Posterior vena cava (tissue), 2 donors: Measurements from ENCODE around the gene CHFR. TPM values are rescaled to one million over a fixed set of nuclear protein-coding genes. Genes with fewer than 3 reads are reported as not detected.
"Not testable (repeated sequence)": the region's sequence is repeated elsewhere in the genome, so short reads cannot be mapped to it uniquely, and the experiment has no call there.

Experiments used
- DNase-seq: peaks from one replicate; pipeline ENCODE4 v3.0.0-alpha.2; 2020; ENCODE audit warnings: low spot score
- intact Hi-C, 2 donors: fragments of 100-400 bp; cut with DNase I; formaldehyde crosslinking; loops; one replicate each; pipeline versions ENCODE4 v1.14.1 to v1.14.2; 2022 to 2023
- total RNA-seq, 2 donors: library from RNA; stranded (reverse); fragmentation: NEBNext Ultra II Directional; extraction: Animal tissue kit (Norgen Biotek cat#: 25700); gene quantifications; one replicate each; pipeline ENCODE4 v1.2.1, GENCODE V29; 2021
- donor health status: DM: yes; HTN: yes; CAD: no.
- donor health status: DM: yes; HTN: yes; CAD: no.

Gene CHFR
- total RNA-seq, 2 donors from 2014 or later = 36.9 to 38.5 TPM

GRCh38 chr12:132886529-132887477 lies 602 bp downstream of the CHFR start:
- no peak for DNase-seq
- intact Hi-C loops = no loop called here

GRCh38 chr12:132881818-132882217 lies 5.6 kb downstream of the CHFR start:
- intact Hi-C loops = no loop called here

GRCh38 chr12:132874620-132875019 lies 12.8 kb downstream of the CHFR start:
- intact Hi-C loops = not testable (repeated sequence)
- DNase-seq = peak; percentile 49

More at GRCh38 chr12:132881818-132882217, 5.6 kb downstream of the CHFR start:
- DNase-seq = no peak

- no peak for DNase-seq
- intact Hi-C loops = no loop called here
Measured at GRCh38 chr12:132874175-132874574, 13.2 kb downstream of the CHFR start.

GRCh38 chr12:132873724-132874123 lies 13.7 kb downstream of the CHFR start:
- intact Hi-C loops = no loop called here
- DNase-seq = peak; percentile 31

GRCh38 chr12:132872975-132873421 lies 14.4 kb downstream of the CHFR start:
- DNase-seq = peak; percentile 1
- intact Hi-C loops = no loop called here

GRCh38 chr12:132872073-132872855 lies 15.1 kb downstream of the CHFR start:
- DNase-seq = peak; percentile 76
- intact Hi-C loops = no loop called here

- no peak for DNase-seq
- intact Hi-C loops = no loop called here
Measured at GRCh38 chr12:132869551-132869950, 17.9 kb downstream of the CHFR start.

- no peak for DNase-seq
- intact Hi-C loops = no loop called here
Measured at GRCh38 chr12:132866251-132866828, 21.1 kb downstream of the CHFR start.

- intact Hi-C loops = no loop called here
- no peak for DNase-seq
Measured at GRCh38 chr12:132861558-132861957, 25.8 kb downstream of the CHFR start.

GRCh38 chr12:132858718-132859266 lies 28.6 kb downstream of the CHFR start:
- no peak for DNase-seq

GRCh38 chr12:132857019-132857418 lies 30.4 kb downstream of the CHFR start:
- DNase-seq, intact Hi-C loops: not testable (repeated sequence)

More at GRCh38 chr12:132858718-132859266, 28.6 kb downstream of the CHFR start:
- intact Hi-C loops = no loop called here

- intact Hi-C loops = no loop called here
Measured at GRCh38 chr12:132856581-132856980, 30.8 kb downstream of the CHFR start.

GRCh38 chr12:132855211-132855610 lies 32.2 kb downstream of the CHFR start:
- DNase-seq, intact Hi-C loops: not testable (repeated sequence)

More at GRCh38 chr12:132856581-132856980, 30.8 kb downstream of the CHFR start:
- no peak for DNase-seq

GRCh38 chr12:132853285-132854092 lies 33.9 kb downstream of the CHFR start:
- intact Hi-C loops = no loop called here
- no peak for DNase-seq

- intact Hi-C loops = no loop called here
- no peak for DNase-seq
Measured at GRCh38 chr12:132852496-132852895, 34.9 kb downstream of the CHFR start.

- DNase-seq = no peak
- intact Hi-C loops = no loop called here
Measured at GRCh38 chr12:132851465-132851864, 35.9 kb downstream of the CHFR start.

GRCh38 chr12:132850291-132850690 lies 37.1 kb downstream of the CHFR start:
- DNase-seq = no peak
- intact Hi-C loops = no loop called here

- no peak for DNase-seq
- intact Hi-C loops = no loop called here
Measured at GRCh38 chr12:132848521-132848920, 38.9 kb downstream of the CHFR start.
